HG03135 (cell line): ENCODE measurements around the gene CFAP157.

Source experiments
- ATAC-seq: cut with Tn5 transposase; IDR thresholded peaks from one replicate; pipeline ENCODE4 v1.9.1; 2021; ENCODE audit warnings: mild to moderate bottlenecking, moderate library complexity; ENCODE audit not compliant: unreplicated experiment

The CFAP157 gene

DNA sequence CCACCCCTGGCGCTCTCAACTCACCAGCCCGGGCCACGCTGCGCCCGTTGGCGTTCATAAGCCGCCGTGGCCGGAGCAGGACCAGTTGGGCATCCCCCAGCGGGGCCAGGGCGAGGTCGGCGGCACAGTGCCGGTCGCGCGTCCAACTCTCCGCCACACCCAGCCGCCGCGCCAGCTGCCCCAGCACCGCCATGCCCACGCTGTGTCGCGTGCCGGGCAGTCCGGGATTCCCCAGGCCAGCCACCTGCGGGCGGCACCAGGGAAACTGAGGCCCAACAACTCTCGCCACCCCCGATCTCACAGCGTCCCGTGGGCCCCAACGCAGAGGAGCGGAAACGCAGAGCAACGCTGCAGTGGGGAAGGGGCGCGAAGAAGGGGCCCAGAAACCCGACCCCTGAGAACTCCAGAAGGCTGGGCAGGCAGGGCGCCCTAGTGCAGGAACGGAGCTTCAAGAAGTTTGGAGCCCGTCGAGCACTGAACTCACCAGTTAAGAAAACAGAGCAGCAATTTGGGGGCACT lies 8.2 kb downstream of the CFAP157 start:
- ATAC-seq, result peak; percentile 4

DNA sequence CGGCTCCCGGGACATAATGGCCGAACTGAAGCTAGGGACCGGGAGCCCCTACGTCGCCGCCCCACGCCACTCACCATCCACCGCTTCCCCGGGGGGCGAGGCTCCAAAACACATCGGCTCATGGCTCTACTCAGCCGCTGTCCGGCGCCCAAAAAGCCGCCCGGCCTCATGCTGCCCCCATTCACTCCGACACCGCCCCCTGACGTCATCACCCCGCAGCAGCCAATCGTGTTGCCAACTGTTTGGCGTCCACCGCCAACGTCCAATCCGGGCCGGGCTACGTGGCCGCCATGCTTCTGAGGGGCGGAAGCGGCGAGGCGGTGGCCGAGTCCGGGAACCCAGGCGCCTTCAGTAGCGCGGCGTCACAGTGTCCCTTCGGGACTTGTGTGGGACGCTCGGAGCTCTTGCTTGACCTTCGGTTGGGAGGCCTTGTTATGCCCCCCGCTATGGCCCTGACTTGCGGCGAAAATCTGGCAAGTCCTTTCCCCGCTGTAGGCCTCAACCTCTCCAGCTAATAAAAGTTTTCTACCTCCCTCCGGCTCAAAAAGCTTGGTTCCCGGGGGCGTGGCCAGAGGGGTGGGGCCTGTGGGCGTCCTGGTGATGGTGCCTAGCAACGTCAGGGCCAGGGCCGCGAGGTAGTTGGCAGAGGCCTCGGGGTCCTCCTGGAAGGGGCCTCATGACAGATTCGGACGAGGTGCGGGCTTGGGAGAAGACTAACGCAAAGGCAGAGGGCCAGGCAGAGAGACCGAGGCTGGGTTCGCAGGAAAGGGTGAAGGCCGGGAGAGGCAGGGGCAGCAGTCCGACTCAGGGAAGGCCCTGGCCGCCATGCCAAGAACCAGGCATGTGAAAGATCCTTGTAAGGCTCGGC lies 8.9 kb downstream of the CFAP157 start, which contains the start of the genes PTRH1 and TTC16:
Gene PTRH1, minus strand, starts transcription at position 194 of the 868 bp plus-strand sequence. Its CDS starts 24 bp downstream, at position 170.
Gene TTC16, plus strand, starts transcription at position 610 of the 868 bp plus-strand sequence. Its CDS starts 67 bp downstream, at position 677.
- peak; percentile 94 for ATAC-seq

DNA sequence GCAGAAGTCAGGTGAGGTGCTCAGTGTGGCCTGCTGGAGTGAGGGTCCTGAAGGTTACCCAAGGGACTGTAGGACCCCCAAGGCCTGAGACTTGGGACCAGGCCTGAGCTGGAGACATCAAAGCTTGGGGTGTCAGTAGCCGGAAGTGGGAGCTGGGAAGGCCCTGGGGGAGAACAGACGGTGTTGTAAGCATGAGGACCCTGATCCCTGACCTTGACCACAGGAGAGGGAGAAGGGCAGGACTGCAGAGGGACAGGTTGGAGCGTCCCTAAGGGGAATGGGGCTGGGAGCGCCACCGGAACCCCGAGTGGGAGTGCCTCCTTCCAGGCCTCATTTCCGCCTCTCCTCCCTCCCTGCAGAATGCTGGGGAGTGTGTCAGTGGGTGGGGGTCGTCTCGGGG lies 9.6 kb downstream of the CFAP157 start:
- no peak for ATAC-seq

DNA sequence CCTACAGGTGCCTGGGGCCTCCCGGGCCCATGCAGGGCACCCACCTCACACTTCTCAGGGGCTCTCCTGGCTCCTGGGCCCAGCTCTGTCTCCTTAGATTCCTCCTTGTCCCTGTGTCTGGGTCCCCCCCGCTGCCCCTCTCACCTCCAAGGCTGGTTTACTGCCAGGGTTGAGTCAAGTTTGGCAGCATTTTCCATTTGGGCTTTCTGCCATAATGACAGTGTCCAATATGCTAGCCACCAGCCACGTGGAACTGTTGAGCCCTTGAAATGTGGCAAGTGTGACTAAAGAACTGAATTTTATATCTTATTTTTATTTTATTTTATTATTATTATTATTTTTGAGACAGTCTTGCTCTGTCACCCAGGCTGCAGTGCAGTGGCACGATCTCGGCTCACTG lies 11.0 kb downstream of the CFAP157 start:
- no peak for ATAC-seq

DNA sequence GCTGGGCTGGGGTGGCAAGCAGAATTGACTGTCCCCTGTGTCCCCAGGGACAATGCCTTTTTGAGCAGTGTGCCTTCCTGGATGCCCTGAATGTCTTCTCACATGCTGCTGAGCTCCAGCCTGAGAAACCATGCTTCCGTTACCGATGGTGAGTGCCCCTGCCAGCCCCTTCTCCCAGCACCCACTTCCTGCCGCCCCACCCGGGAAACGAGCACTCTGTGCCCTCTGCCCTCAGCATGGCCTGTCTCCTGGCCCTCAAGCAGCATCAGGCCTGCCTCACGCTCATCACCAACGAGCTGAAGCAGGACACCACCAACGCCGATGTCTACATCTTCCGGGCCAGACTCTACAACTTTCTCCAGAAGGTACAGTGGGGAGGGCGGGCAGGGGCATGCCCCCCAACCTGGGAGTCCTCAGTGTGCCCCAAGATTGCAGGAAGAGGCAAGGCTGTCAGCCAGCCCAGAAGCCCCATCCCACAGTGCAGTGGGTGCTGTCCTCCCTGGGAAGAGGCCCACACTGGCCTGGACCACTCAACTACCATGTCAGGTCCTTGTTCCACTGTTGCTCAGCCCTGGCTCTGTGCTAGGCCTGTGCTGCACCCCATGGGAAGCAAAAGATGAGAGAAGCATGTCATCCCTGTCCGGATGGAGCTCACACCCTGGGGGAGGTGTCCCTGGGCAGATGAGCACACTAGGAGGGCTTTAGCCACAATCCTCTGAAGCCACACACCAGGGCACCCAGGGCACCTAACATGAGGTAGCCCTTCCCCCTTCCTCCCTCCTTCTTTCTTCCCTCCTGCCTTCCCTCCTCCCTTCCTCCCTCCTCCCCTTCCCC lies 13.5 kb downstream of the CFAP157 start:
- ATAC-seq, result no peak

DNA sequence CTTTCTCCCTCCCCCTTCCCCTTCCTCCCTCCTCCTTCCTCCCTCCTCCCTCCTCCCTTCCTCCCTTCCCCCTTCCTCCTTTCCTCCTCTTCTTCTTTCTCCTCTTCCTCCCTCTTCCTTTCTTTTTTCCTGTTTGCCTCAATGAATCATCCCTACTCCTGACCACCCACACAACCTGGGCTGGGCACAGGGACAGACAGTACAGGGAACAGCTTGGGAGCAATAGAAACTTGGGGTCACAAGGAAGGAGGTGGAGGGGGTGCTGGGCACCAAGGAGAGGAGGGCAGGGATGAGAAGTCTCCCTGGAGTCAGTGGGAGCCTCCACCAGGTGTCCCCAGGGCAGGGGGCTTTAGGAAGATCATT lies 14.1 kb downstream of the CFAP157 start:
- ATAC-seq, result no peak

DNA sequence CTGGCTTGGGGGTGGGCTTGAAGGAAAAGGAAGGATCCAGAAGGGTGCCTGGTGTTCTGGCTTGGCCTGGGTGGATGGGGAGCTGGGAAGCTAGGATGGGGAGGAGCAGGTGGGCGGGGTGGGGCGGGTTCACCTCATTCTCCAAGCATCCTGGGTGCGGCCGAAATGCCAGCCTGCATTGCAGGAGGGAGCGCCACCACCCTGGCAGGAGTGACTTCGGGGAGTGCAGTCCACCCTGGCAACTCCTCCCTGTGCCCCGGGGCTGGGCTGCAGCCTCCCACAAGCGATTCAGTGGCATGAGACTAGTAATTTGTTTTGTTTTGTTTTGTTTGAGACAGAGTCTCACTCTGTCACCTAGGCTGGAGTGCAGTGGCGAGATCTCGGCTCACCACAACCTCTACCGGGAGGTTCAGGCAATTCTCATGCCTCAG lies 14.6 kb downstream of the CFAP157 start:
- ATAC-seq, result no peak

DNA sequence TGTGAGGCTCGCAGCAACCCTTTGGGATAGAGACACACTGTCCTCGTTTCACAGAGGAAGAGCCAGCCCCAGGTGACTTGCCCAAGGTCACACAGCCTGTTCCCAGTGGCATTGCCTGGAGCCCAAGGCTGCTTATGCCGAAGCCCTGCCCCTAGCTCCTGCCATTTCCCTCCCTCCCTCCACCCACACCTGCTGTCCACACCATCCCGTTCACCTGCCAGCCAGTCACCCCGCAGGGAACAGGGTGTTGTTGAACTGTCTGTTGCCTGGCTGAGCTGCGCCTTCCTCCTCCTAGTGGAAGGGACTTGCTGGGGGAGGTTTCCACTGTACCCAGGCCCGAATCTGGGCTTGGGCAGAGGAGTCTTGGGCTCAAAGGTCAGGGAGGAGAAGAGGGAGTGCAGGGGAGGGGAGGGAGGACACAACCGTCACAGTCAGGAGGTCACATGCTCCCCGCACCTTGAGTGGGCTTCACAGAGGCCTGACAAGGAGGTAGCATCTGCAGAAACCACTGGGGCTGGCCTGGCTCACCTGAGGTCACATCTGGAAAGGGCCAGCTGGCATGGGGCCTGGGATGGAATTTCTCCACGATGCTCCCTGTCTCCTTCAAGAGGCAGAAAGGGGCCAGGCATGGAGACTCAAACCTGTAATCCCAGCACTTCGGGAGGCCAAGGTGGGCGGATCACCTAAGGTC lies 15.4 kb downstream of the CFAP157 start:
- no peak for ATAC-seq

DNA sequence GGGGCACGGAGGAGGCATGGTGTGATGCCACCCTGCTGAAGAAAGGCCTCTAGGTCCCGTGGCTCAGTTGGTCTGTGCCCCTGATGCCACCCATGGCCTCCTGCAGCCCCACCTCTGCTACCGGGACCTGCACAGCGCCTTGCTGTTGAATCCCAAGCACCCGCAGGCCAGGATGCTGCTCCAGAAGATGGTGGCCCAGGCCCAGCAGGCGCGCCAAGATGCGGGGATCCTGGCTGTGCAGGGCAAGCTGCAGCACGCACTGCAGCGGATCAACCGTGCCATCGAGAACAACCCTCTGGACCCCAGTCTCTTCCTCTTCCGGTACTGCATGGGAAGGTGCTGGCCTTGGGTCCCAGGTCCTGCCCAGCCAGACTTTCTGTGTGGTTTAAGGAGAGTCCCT lies 16.2 kb downstream of the CFAP157 start:
- no peak for ATAC-seq

DNA sequence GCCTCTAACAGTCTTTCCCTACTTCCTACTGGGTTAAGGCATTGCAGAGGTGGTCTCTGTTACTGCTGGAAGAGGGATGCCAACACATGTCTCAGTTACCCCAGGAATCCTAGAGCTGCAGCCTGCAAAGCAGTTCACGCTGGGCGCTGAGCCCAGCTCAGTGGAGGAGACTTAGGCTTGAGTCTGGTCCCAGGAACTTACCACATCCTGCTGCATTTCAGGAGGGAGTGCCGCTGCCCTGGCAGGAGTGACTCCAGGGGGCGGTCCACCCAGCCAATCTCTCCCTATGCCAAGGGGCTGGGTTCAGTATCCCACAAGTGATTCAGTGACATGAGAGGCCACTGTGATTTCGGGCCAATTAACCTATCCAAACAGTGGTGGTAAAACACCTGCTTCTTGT lies 16.7 kb downstream of the CFAP157 start:
- ATAC-seq, result no peak

DNA sequence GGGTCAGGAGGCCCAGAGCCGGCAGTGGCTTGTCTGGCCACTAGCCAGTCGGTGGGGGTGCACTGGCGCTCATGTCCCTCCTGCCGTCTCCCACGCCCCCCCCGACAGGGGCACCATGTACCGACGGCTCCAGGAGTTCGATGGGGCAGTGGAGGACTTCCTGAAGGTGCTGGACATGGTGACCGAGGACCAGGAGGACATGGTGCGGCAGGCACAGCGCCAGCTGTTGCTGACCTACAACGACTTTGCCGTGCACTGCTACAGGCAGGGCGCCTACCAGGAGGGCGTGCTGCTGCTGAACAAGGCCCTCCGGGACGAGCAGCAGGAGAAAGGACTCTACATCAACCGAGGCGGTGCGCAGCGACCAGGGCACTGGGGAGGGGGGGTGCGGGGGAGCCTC lies 17.2 kb downstream of the CFAP157 start:
- ATAC-seq, result no peak

DNA sequence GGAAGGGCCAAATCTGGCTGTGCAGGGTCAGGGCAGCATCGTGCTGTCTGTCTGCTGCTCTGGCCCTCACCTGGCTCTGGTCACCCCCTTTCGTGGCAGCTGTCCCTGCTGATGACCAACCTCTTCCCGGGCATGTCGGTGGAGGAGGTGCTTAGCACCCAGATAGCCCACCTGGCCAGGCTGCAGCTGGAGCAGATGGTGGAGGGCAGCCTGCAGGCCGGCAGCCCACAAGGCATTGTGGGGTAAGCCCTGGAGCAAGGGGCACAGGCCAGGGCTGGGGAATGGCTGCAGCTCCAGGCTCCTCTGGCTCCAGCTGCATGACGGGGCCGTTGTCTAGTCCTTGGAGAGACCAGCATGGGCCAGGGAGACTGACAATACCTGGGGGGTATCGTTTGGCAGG lies 20.1 kb downstream of the CFAP157 start:
- ATAC-seq, result no peak

DNA sequence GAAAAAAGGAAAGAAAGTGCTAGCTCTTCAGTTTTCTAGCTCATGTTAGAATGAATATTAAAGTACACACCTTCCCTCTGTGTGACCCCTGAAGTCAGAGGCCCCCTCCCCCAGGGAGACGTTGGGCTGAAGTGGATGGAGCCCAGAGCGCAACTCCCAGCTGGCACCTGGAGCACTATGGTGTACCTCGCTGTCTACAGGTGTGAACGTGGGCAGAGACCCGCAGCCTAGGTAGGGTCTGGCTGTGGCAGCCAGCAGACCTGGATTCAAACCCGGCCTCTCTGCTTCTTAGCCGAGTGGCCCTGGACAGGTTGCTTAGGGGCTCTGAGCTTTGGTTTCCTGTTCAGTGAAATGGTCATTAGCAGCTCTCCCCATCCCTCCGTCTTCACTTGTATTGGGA lies 22.0 kb downstream of the CFAP157 start:
- no peak for ATAC-seq

DNA sequence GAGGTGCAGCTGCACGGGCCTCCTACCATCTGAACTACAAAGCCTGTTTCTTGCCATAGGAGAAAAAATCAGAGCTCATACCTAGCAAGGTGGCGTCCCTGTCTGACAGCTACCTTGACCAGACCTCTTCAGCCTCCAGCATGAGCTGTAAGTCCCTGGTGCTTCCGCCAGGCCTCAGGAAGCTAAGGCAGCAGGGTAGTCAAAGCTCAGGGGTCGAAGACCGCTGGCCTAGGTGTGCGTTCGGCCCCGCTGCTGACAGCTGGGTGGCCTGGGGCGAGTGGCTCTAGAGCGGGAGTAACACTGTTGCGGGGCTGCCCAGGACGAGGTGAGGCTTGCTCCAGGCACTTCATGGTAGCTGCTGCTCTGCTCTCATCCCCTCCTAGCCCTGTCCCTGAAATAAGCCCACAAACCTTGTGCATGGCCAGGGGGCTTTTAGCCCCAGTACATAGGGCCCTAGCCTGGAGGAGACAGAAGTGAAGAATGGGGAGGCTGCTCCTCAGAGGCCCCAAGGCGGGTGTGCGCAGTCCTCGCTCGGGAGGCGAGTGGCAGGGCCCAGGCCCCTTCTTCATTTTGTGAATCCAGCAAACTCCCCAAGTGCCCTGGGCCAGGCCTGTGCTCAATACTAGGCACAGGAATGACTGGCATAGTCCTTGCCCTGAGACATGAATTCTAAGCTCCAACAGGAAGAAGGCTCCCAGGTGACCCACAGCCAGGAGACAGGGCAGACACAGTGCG lies 22.9 kb downstream of the CFAP157 start:
- no peak for ATAC-seq

DNA sequence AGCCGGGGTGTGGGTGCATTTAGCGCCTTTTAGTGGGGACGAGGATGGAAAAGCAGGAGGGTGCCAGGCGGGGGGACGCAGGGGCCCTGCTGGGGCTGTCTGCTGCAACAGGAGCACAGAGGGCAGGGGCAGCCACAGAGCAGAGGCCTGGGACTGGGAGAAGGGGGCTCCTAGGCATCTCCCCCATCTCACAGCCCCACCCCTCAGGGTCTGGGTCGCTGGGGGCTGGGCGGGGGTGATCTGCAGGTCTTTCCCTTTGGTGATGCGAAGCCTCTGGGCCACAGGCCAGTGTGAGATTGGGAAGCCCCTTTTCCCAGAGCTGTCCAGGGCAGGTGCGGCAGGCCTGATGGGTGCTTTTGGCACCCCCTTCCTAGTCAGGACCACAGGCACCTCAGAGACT lies 23.5 kb downstream of the CFAP157 start:
- ATAC-seq, result no peak

DNA sequence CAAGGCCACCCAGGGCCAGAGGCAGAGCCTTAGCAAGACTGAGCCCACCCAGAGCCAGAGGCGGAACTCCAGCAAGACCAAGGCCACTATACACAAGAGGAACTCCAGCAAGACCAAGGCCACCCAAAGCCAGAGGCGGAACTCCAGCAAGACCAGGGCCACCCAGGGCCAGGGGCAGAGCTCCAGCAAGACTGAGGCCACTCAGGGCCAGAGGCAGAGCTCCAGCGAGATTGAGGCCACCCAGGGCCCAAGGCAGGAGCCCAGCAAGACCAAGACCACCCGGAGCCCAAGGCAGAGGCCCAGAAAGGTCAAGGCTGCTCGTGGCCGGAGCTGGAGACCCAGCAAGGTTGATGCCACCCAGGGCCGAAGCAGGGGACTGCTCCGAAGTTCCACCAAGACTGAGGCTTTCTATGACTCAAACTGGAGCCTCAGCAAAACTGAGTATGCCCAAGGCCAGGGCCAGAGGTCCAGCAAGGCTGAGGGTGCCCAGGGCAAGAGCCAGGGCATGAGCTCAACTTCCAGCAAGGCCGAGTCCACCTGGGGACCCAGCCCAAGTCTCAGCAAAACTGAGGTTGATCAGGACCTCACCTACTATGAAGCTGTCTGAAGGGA lies 24.1 kb downstream of the CFAP157 start:
- ATAC-seq, result no peak

DNA sequence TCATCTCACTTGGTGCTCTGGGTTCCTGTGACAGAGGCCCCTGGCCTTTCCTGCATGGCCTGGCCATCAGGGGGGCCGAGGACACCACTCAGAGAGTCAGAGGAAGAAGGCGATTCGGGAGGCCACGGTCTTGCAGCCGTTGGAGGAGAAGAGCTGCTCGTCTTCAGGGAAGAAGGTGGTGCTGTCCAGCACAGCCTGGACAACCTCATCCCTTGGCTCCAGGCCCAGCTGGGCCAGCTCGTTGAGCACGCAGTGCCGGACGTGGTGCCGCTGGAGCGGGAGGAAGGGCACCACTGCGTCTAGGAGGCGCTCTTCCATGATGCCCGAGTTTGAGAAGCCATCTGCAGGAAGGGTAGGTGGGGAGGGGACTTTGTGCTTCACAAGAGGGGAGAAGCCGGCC lies 25.1 kb downstream of the CFAP157 start:
- no peak for ATAC-seq

DNA sequence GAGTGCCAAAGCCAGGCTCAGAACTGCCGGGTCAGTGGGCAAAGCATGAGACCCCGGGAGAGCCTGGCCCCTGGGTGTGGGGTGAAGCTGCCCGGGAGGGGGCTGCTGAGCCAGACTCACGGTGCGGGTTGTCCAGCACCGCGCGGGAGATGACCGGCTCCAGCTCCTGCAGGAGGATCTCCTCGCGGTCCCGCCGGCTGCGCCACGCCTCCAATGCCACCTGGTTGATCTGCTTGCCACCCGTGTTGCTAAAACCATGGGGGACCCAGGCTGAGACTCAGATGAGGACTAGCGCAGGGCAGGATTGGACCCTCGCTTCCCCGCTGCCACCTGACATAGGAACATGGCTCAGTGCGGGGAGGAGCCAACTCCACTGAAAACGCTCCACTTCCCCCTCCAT lies 25.7 kb downstream of the CFAP157 start:
- ATAC-seq, result no peak

DNA sequence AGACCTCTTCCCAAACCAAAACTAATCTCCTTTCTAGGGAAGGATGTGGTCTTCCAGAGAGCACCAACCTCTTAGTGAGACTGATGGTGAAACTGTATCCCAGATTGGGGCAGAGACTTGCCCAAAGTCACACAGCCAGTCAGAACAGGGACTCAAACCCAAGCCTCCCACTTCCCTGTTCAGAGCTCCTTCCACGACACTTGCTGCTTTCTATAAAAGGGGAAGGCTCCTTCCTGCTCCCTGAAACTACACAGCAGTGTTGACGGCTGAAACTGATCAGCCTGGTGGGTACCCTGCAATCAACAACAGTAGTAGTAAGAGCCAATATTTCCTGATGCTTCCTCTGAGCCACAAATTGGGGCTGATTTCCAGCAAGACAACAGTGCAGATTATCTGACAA lies 26.8 kb downstream of the CFAP157 start:
- ATAC-seq, result no peak

DNA sequence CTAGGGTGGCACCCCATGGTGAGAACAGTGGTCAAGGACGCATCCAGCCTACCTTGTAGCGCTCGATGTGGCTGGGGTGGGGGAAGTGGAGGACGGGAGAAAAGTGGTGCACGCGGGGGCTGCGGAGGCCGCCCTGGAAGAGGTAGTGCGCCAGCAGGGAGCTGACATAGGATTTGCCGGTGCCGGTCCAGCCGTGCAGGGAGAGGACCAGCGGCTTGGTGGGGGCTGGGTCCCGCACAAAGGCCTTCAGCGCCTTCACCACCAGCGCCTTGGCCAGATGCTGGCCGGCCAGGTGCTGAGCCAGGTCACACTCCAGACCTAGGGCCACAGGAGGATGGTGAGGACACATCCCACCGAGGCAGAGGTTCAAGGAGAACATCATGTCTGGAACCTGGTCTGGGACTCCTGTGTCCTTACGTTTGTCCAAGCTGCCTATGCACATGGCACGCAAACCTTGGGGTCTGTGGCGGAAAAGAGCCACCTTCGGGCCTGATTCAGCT lies 27.5 kb downstream of the CFAP157 start:
- no peak for ATAC-seq
